CD14-positive monocyte (primary cell): ENCODE data around the gene FAM200B. TPM values are rescaled to one million over a fixed set of nuclear protein-coding genes. Genes with fewer than 3 reads are reported as not detected.

Experiments used
- DNase-seq, 3 donors: peaks; one replicate each; pipeline ENCODE4 v3.0.0-alpha.2; 2011 to 2022
- H2AFZ ChIP-seq: 2 replicates; pipeline ENCODE4 v1.6.0; 2012; ENCODE audit warnings: mild to moderate bottlenecking, low read depth, low read length, inconsistent platforms; ENCODE audit not compliant: insufficient read depth, poor library complexity, severe bottlenecking
- H3K27ac ChIP-seq, 2 donors: 1 replicate in 1 of 2; 2 replicates in 1 of 2; pipeline ENCODE4 v1.5.1; 2012 to 2013; ENCODE audit warnings: low read length in 2 of 2, control low read depth in 1 of 2, inconsistent platforms in 1 of 2, low read depth in 1 of 2, mild to moderate bottlenecking in 1 of 2
- H3K27me3 ChIP-seq, 2 donors: one replicate each; pipeline versions ENCODE4 v1.6.0 to v1.6.1; 2011 to 2013; ENCODE audit warnings: low read length in 2 of 2; ENCODE audit not compliant: control insufficient read depth in 2 of 2, insufficient read depth in 2 of 2
- H3K36me3 ChIP-seq, 2 donors: replicated peaks in 1 of 2; 1 replicate in 1 of 2; 2 replicates in 1 of 2; pipeline versions ENCODE4 v1.5.1 to v1.6.1; 2012 to 2013; ENCODE audit warnings: low read length in 2 of 2, control low read depth in 1 of 2, inconsistent platforms in 1 of 2, mild to moderate bottlenecking in 1 of 2; ENCODE audit not compliant: insufficient read depth in 2 of 2, control insufficient read depth in 1 of 2
- H3K4me1 ChIP-seq, 2 donors: 1 replicate in 1 of 2; 2 replicates in 1 of 2; pipeline versions ENCODE4 v1.5.1 to v1.6.1; 2012 to 2013; ENCODE audit warnings: low read length in 2 of 2, control low read depth in 1 of 2, inconsistent platforms in 1 of 2, mild to moderate bottlenecking in 1 of 2, moderate library complexity in 1 of 2; ENCODE audit not compliant: insufficient read depth in 2 of 2, control insufficient read depth in 1 of 2
- H3K4me2 ChIP-seq: replicated peaks from 2 replicates; pipeline ENCODE3; 2012; ENCODE audit warnings: low read length, moderate library complexity, mild to moderate bottlenecking; ENCODE audit not compliant: poor library complexity, severe bottlenecking; ENCODE audit errors: extremely low read depth
- H3K4me3 ChIP-seq, 3 experiments: fragments of 200-600 bp in 1 of 3; sonication (generic) in 1 of 3; replicated peaks in 1 of 3; 1 replicate in 2 of 3; 2 replicates in 1 of 3; pipeline ENCODE4 v1.5.1; 2011 to 2013; ENCODE audit warnings: low read length in 3 of 3, mild to moderate bottlenecking in 3 of 3, control low read depth in 2 of 3, low read depth in 2 of 3, inconsistent platforms in 1 of 3, moderate library complexity in 1 of 3
- H3K79me2 ChIP-seq: 2 replicates; pipeline ENCODE4 v1.6.0; 2012; ENCODE audit warnings: mild to moderate bottlenecking, control low read depth, inconsistent platforms, low read length, moderate library complexity; ENCODE audit not compliant: insufficient read depth
- H3K9ac ChIP-seq: 2 replicates; pipeline ENCODE4 v1.6.0; 2017; ENCODE audit warnings: low read length, mild to moderate bottlenecking; ENCODE audit not compliant: insufficient read depth, poor library complexity, severe bottlenecking
- H3K9me3 ChIP-seq, 2 donors: replicated peaks in 1 of 2; 1 replicate in 1 of 2; 2 replicates in 1 of 2; pipeline versions ENCODE4 v1.5.1 to v1.6.1; 2012 to 2013; ENCODE audit warnings: low read length in 2 of 2, control low read depth in 1 of 2; ENCODE audit not compliant: control insufficient read depth in 1 of 2, insufficient read depth in 1 of 2
- H4K20me1 ChIP-seq: 2 replicates; pipeline ENCODE4 v1.6.0; 2012; ENCODE audit warnings: mild to moderate bottlenecking, low read length, control low read depth, moderate library complexity; ENCODE audit not compliant: insufficient read depth
- H3K27ac Mint-ChIP-seq, 7 donors: one replicate each; pipeline ENCODE4 v1.8.0; 2020; ENCODE audit warnings: mild to moderate bottlenecking in 7 of 7, mixed read lengths in 7 of 7, moderate library complexity in 6 of 7, inconsistent platforms in 2 of 7
- H3K27me3 Mint-ChIP-seq, 3 donors: one replicate each; pipeline ENCODE4 v1.8.0; 2021 to 2022; ENCODE audit warnings: low read depth in 3 of 3, mild to moderate bottlenecking in 3 of 3, mixed read lengths in 3 of 3, moderate library complexity in 3 of 3, inconsistent platforms in 1 of 3
- H3K36me3 Mint-ChIP-seq, 2 donors: one replicate each; pipeline ENCODE4 v1.8.0; 2020; ENCODE audit warnings: mixed read lengths in 2 of 2, inconsistent platforms in 1 of 2, mild to moderate bottlenecking in 1 of 2
- H3K4me1 Mint-ChIP-seq: one replicate; pipeline ENCODE4 v1.8.0; 2020; ENCODE audit warnings: mild to moderate bottlenecking, mixed read lengths
- H3K4me3 Mint-ChIP-seq, 2 donors: one replicate each; pipeline ENCODE4 v1.8.0; 2020; ENCODE audit warnings: mild to moderate bottlenecking in 2 of 2, mixed read lengths in 2 of 2, moderate library complexity in 1 of 2
- H3K9me3 Mint-ChIP-seq, 7 donors: one replicate each; pipeline ENCODE4 v1.8.0; 2020 to 2022; ENCODE audit warnings: mixed read lengths in 7 of 7, mild to moderate bottlenecking in 6 of 7, moderate library complexity in 6 of 7, inconsistent platforms in 2 of 7
- CTCF ChIP-seq: fragments of 200-600 bp; IDR thresholded peaks from one replicate; pipeline ENCODE4 v1.8.0; 2022; ENCODE audit warnings: antibody characterized with exemption, mild to moderate bottlenecking
- WGBS: methylation state at CpG from one replicate; pipeline ENCODE4 v1.1.5; 2013; ENCODE audit warnings: missing lambda C conversion rate; ENCODE audit not compliant: insufficient coverage; 5-methylcytosine and 5-hydroxymethylcytosine counted together
- intact Hi-C, 2 donors: fragments of 100-400 bp; cut with micrococcal nuclease; formaldehyde crosslinking; loops; one replicate each; pipeline versions ENCODE4 v1.15.0 to v1.15.1; 2023
- polyA plus RNA-seq, 3 donors: library from polyadenylated mRNA; depleted of rRNA in 1 of 3; unstranded in 2 of 3; stranded (reverse) in 1 of 3; fragments of 300-500 nt in 2 of 3; fragments of >200 nt in 1 of 3; fragmentation: Illumina TruSeq in 2 of 3; gene quantifications; 1 replicate in 2 of 3; 2 replicates in 1 of 3; pipeline ENCODE4 v1.2.3, GENCODE V29; 2012 to 2021

Gene FAM200B
- polyA plus RNA-seq, 3 donors: 65.7 to 169 (median 151) TPM

GRCh38 chr4:15670576-15670975 lies 11.1 kb upstream of the FAM200B start:
- H4K20me1 ChIP-seq: no peaks in the 10 kb centered on the region
- H3K36me3 ChIP-seq: no peaks in the 10 kb centered on the region
- DNase-seq: no peak
- Mint-ChIP-seq H3K36me3 (peaks cover 9 to 20% of the 10 kb centered on the region in 2 donors), H3K9me3 (peaks cover 0 to 3% (median 0%) of the 10 kb centered on the region in 7 donors), H3K4me1 (peaks cover 59% of the 10 kb centered on the region), H3K4me3 (no peak overlapping the region), H3K27ac (peak overlapping the region in 5 of 7 donors; percentile 19 to 78 (median 63)), H3K27me3 (no peaks in the 10 kb centered on the region)
- WGBS: no CpG with 5 or more reads among the region's 3 CpGs
- intact Hi-C loops: no loop called here
- no peak overlapping the region for H2AFZ ChIP-seq
- H3K9me3 ChIP-seq: no peaks in the 10 kb centered on the region
- no peak overlapping the region for H3K4me3 ChIP-seq
- peaks cover 51 to 74% of the 10 kb centered on the region in 2 donors for H3K4me1 ChIP-seq
- no peak for TF ChIP-seq CTCF
- H3K79me2 ChIP-seq: peaks cover 99% of the 10 kb centered on the region
- no peak overlapping the region for H3K9ac ChIP-seq
- H3K4me2 ChIP-seq: no peak overlapping the region
- peak overlapping the region in 1 of 2 donors; percentile 39 for H3K27ac ChIP-seq
- no peaks in the 10 kb centered on the region for H3K27me3 ChIP-seq

GRCh38 chr4:15672101-15672500 lies 9.5 kb upstream of the FAM200B start:
- H3K27me3 Mint-ChIP-seq: no peaks in the 10 kb centered on the region
- Histone ChIP-seq H3K9me3 (no peaks in the 10 kb centered on the region), H3K9ac (no peak overlapping the region), H3K4me3 (no peak overlapping the region), H3K27me3 (no peaks in the 10 kb centered on the region), H3K4me2 (no peak overlapping the region), H3K27ac (peak overlapping the region in 1 of 2 donors; percentile 39), H3K4me1 (peaks cover 45 to 72% of the 10 kb centered on the region in 2 donors), H2AFZ (no peak overlapping the region), H3K79me2 (peaks cover 100% of the 10 kb centered on the region), H3K36me3 (no peaks in the 10 kb centered on the region), H4K20me1 (no peaks in the 10 kb centered on the region)
- no peak for TF ChIP-seq CTCF
- peaks cover 9 to 12% of the 10 kb centered on the region in 2 donors for H3K36me3 Mint-ChIP-seq
- intact Hi-C loops: no loop called here
- no peak for DNase-seq
- peak overlapping the region in 5 of 7 donors; percentile 4 to 76 (median 61) for H3K27ac Mint-ChIP-seq
- no CpG with 5 or more reads among the region's 3 CpGs for WGBS
- peaks cover 0 to 5% (median 0%) of the 10 kb centered on the region in 7 donors for H3K9me3 Mint-ChIP-seq
- peaks cover 63% of the 10 kb centered on the region for H3K4me1 Mint-ChIP-seq
- no peak overlapping the region for H3K4me3 Mint-ChIP-seq
